HCT116 (cell line): ENCODE measurements around the gene TPRG1L. TPM values are rescaled to one million over a fixed set of nuclear protein-coding genes. Genes with fewer than 3 reads are reported as not detected.

Experiments
- ATAC-seq: fragments of 200-7000 bp; cut with Tn5 transposase; 2 replicates; pipeline ENCODE4 v1.9.1; 2020; ENCODE audit warnings: mild to moderate bottlenecking, moderate library complexity
- BruUV-seq: library from RNA; stranded (reverse); fragments of 400-500 nt; replicated peaks from 2 replicates; lab custom pipeline; 2021; lab: Mats Ljungman, UMichigan
- CTCF ChIA-PET: fragments of 300-600 bp; sonication (Branson Sonifier 250); formaldehyde crosslinking; loops from one replicate; lab custom pipeline; 2021; ENCODE audit warnings: antibody characterized with exemption; lab: Charles Lee
- POLR2A ChIA-PET: fragments of 300-600, 350-600 bp; sonication (Branson Sonifier 250); formaldehyde crosslinking; loops from one replicate; lab custom pipeline; 2021; ENCODE audit warnings: antibody characterized with exemption; lab: Charles Lee
- RAD21 ChIA-PET, 2 experiments: fragments of 300-600 bp; sonication (Branson Sonifier 250); formaldehyde crosslinking; loops; one replicate each; lab custom pipeline; 2023; ENCODE audit warnings: low total read pairs in 2 of 2; ENCODE audit not compliant: uncharacterized antibody in 2 of 2, unreplicated experiment in 2 of 2, low non-redundant PET in 1 of 2; lab: Charles Lee
- DNase-seq: peaks from one replicate; pipeline ENCODE4 v3.0.0-alpha.2; 2010; ENCODE audit warnings: low read depth, low spot score
- H2AFZ ChIP-seq: fragments of 200-600 bp; shearing (Covaris generic), sonication (generic); 2 replicates; pipeline ENCODE4 v1.6.1; 2017; ENCODE audit warnings: low read depth, mixed run types, mixed read lengths, antibody characterized with exemption, low read length; ENCODE audit not compliant: poor library complexity, severe bottlenecking
- H3K27ac ChIP-seq: 2 replicates; pipeline ENCODE4 v1.5.1; 2012; ENCODE audit warnings: low read depth, low read length
- H3K27me3 ChIP-seq: fragments of 200-600 bp; sonication (generic); 2 replicates; pipeline ENCODE4 v1.6.1; 2016; ENCODE audit warnings: mixed run types, low read length, mixed read lengths; ENCODE audit not compliant: insufficient read depth
- H3K36me3 ChIP-seq, 2 experiments: fragments of 200-500 bp in 1 of 2; fragments of 200-600 bp in 1 of 2; sonication (Bioruptor generic) in 1 of 2; sonication (generic) in 1 of 2; 2 replicates each; pipeline versions ENCODE4 v1.5.1 to v1.6.1; 2014 to 2016; ENCODE audit warnings: low read length in 2 of 2, inconsistent platforms in 1 of 2, mixed read lengths in 1 of 2, mixed run types in 1 of 2; ENCODE audit not compliant: insufficient read depth in 2 of 2, control insufficient read depth in 1 of 2
- H3K4me1 ChIP-seq, 2 experiments: fragments of 200-600 bp in 1 of 2; sonication (generic) in 1 of 2; 2 replicates each; pipeline versions ENCODE4 v1.5.1 to v1.6.1; 2012 to 2017; ENCODE audit warnings: low read length in 2 of 2, inconsistent platforms in 1 of 2, mild to moderate bottlenecking in 1 of 2, mixed read lengths in 1 of 2, mixed run types in 1 of 2, moderate library complexity in 1 of 2; ENCODE audit not compliant: insufficient read depth in 2 of 2, control insufficient read depth in 1 of 2
- H3K4me2 ChIP-seq: fragments of 200-600 bp; sonication (generic); 2 replicates; pipeline ENCODE4 v1.6.1; 2017; ENCODE audit warnings: mixed run types, low read length, mixed read lengths
- H3K4me3 ChIP-seq, 2 experiments: fragments of 200-600 bp in 1 of 2; sonication (generic) in 1 of 2; replicated peaks in 1 of 2; 2 replicates each; pipeline ENCODE4 v1.5.1; 2011 to 2016; ENCODE audit warnings: low read length in 2 of 2, control low read depth in 1 of 2, low read depth in 1 of 2, mild to moderate bottlenecking in 1 of 2, mixed read lengths in 1 of 2, mixed run types in 1 of 2
- H3K79me2 ChIP-seq: fragments of 200-600 bp; sonication (generic); 2 replicates; pipeline ENCODE4 v1.6.1; 2017; ENCODE audit warnings: mild to moderate bottlenecking, mixed run types, low read length, moderate library complexity, mixed read lengths; ENCODE audit not compliant: insufficient read depth
- H3K9ac ChIP-seq: fragments of 200-600 bp; sonication (generic); 2 replicates; pipeline ENCODE4 v1.6.1; 2016; ENCODE audit warnings: low read length, mixed read lengths
- H3K9me2 ChIP-seq: fragments of 200-600 bp; sonication (generic), shearing (Covaris generic); 2 replicates; pipeline ENCODE4 v1.6.1; 2017; ENCODE audit warnings: mixed run types, mild to moderate bottlenecking, moderate library complexity; ENCODE audit not compliant: insufficient read depth
- H3K9me3 ChIP-seq, 2 experiments: fragments of 200-500 bp in 1 of 2; fragments of 200-600 bp in 1 of 2; sonication (Bioruptor generic) in 1 of 2; sonication (generic) in 1 of 2; 2 replicates each; pipeline ENCODE4 v1.6.1; 2014 to 2017; ENCODE audit warnings: low read length in 2 of 2, mixed read lengths in 2 of 2, inconsistent platforms in 1 of 2, low read depth in 1 of 2, mild to moderate bottlenecking in 1 of 2, mixed run types in 1 of 2, moderate library complexity in 1 of 2; ENCODE audit not compliant: control insufficient read depth in 1 of 2, insufficient read depth in 1 of 2
- H4K20me1 ChIP-seq: fragments of 200-600 bp; sonication (generic), shearing (Covaris generic); 2 replicates; pipeline ENCODE4 v1.6.1; 2017; ENCODE audit warnings: mixed run types, mild to moderate bottlenecking, moderate library complexity; ENCODE audit not compliant: insufficient read depth
- ATF3 ChIP-seq: IDR thresholded peaks from 2 replicates; pipeline ENCODE4 v1.6.1; 2012
- CTCF ChIP-seq, 3 experiments: fragments of 200-600 bp in 1 of 3; sonication (generic) in 1 of 3; IDR thresholded peaks in 2 of 3; conservative IDR thresholded peaks in 1 of 3; 2 replicates each; pipeline ENCODE4 v1.5.1; 2012 to 2017; ENCODE audit warnings: low read depth in 2 of 3, low read length in 2 of 3, antibody characterized with exemption in 1 of 3, borderline replicate concordance in 1 of 3, control low read depth in 1 of 3, mild to moderate bottlenecking in 1 of 3, mixed read lengths in 1 of 3, mixed run types in 1 of 3, moderate library complexity in 1 of 3; ENCODE audit not compliant: insufficient read depth in 1 of 3
- EGR1 ChIP-seq: IDR thresholded peaks from 2 replicates; pipeline ENCODE4 v1.6.1; 2012; ENCODE audit warnings: low read depth
- ELF1 ChIP-seq: IDR thresholded peaks from 2 replicates; pipeline ENCODE4 v1.6.1; 2012; ENCODE audit warnings: low read depth, borderline replicate concordance
- EZH2phosphoT487 ChIP-seq: fragments of 200-600 bp; IDR thresholded peaks from 2 replicates; pipeline ENCODE4 v1.6.1; 2018; ENCODE audit warnings: antibody characterized with exemption, borderline replicate concordance
- FOSL1 ChIP-seq: IDR thresholded peaks from 2 replicates; pipeline ENCODE4 v1.6.1; 2012; ENCODE audit warnings: low read depth
- JUND ChIP-seq: IDR thresholded peaks from 2 replicates; pipeline ENCODE4 v1.6.1; 2012
- MAX ChIP-seq: IDR thresholded peaks from 2 replicates; pipeline ENCODE4 v1.6.1; 2012
- POLR2A ChIP-seq: IDR thresholded peaks from 2 replicates; pipeline ENCODE4 v1.7.0; 2011; ENCODE audit warnings: borderline replicate concordance; ENCODE audit not compliant: insufficient read depth, insufficient read length; ENCODE audit errors: extremely low read depth
- POLR2AphosphoS5 ChIP-seq: IDR thresholded peaks from 2 replicates; pipeline ENCODE4 v1.6.1; 2011; ENCODE audit warnings: mild to moderate bottlenecking, low read depth, low read length, moderate library complexity
- RAD21 ChIP-seq: IDR thresholded peaks from 2 replicates; pipeline ENCODE4 v1.6.1; 2012; ENCODE audit warnings: low read depth, mild to moderate bottlenecking
- SIN3A ChIP-seq: IDR thresholded peaks from 2 replicates; pipeline ENCODE4 v1.6.1; 2012; ENCODE audit warnings: low read depth
- SP1 ChIP-seq: IDR thresholded peaks from 2 replicates; pipeline ENCODE4 v1.6.1; 2012; ENCODE audit warnings: low read depth
- TCF7L2 ChIP-seq: IDR thresholded peaks from 2 replicates; pipeline ENCODE4 v1.7.0; 2011; ENCODE audit warnings: borderline replicate concordance, inconsistent platforms; ENCODE audit not compliant: insufficient read depth, insufficient read length; ENCODE audit errors: extremely low read depth
- YY1 ChIP-seq: IDR thresholded peaks from 2 replicates; pipeline ENCODE4 v1.6.1; 2011; ENCODE audit warnings: low read length, low read depth, moderate library complexity, mild to moderate bottlenecking; ENCODE audit not compliant: insufficient replicate concordance; ENCODE audit errors: extremely low read depth
- ZFX ChIP-seq: fragments of 450-650 bp; IDR thresholded peaks from 2 replicates; pipeline ENCODE4 v1.6.1; 2017
- ZNF274 ChIP-seq: fragments of 200-500 bp; sonication (Bioruptor generic); IDR thresholded peaks from 2 replicates; pipeline ENCODE4 v1.6.1; 2014; ENCODE audit warnings: mild to moderate bottlenecking, low read depth, low read length, inconsistent platforms
- intact Hi-C: fragments of 100-400 bp; cut with micrococcal nuclease; formaldehyde crosslinking; loops from 2 replicates; pipeline ENCODE4 v1.10.0; 2022
- total RNA-seq: library from RNA; stranded (reverse); gene quantifications from one replicate; pipeline ENCODE4 v1.2.1, GENCODE V29; 2021; ENCODE audit not compliant: unreplicated experiment

TPRG1L gene
- total RNA-seq, 1 experiment from 2014 or later: 25.6 TPM

GRCh38 chr1:3642919-3643675 is 18.3 kb downstream of the TPRG1L start:
- BruUV-seq: no TSS peak
- no peak; the same call in 1 of the 2 replicates for ATAC-seq
- intact Hi-C loops: no loop called here

More at GRCh38 chr1:3642919-3643675, 18.3 kb downstream of the TPRG1L start:
- no peak for DNase-seq
- Histone ChIP-seq H4K20me1 (no peaks in the 10 kb centered on the region), H3K9ac (no peak overlapping the region), H2AFZ (no peak overlapping the region), H3K4me2 (no peak overlapping the region), H3K79me2 (peaks cover 8% of the 10 kb centered on the region; the same call in 1 of the 2 replicates), H3K4me1 (no peaks in the 10 kb centered on the region), H3K9me3 (no peaks in the 10 kb centered on the region), H3K36me3 (peaks cover 21 to 29% of the 10 kb centered on the region in 2 experiments; a peak in 3 of 4 replicates), H3K9me2 (no peaks in the 10 kb centered on the region), H3K27ac (no peak overlapping the region), H3K27me3 (no peaks in the 10 kb centered on the region), H3K4me3 (no peak overlapping the region)
- RAD21 ChIA-PET: no interaction called here
- no peak for TF ChIP-seq JUND
- no peak for TF ChIP-seq POLR2AphosphoS5
- TF ChIP-seq ATF3: no peak
- TF ChIP-seq EGR1: no peak
- TF ChIP-seq SP1: no peak
- TF ChIP-seq SIN3A: no peak
- TF ChIP-seq FOSL1: no peak
- TF ChIP-seq ELF1: no peak
- no peak for TF ChIP-seq RAD21
- no peak for TF ChIP-seq YY1
- no peak for TF ChIP-seq POLR2A
- no peak for TF ChIP-seq CTCF (IDR thresholded peaks at IDR 0.05 in 2 of 3, conservative IDR thresholded peaks at IDR 0.05 in 1 of 3; ENCODE audit: borderline replicate concordance in 1 of 3, insufficient read depth in 1 of 3, low read depth in 2 of 3, low read length in 2 of 3)
- no peak for TF ChIP-seq EZH2phosphoT487
- TF ChIP-seq TCF7L2: no peak
- TF ChIP-seq ZNF274: no peak
- TF ChIP-seq MAX: no peak
- TF ChIP-seq ZFX: no peak
- POLR2A ChIA-PET: no interaction called here
- CTCF ChIA-PET: no interaction called here
